Transverse colon (tissue), 3 donors: ENCODE measurements around the gene MACROH2A2.

Experiments used
- CTCF ChIP-seq, 5 experiments: fragments of 200-600 bp in 3 of 5; fragments of 450-650 bp in 2 of 5; sonication (generic) in 3 of 5; IDR thresholded peaks; 1 replicate in 2 of 5; 2 replicates in 3 of 5; pipeline ENCODE4 v1.5.1; 2016 to 2017; ENCODE audit warnings: antibody characterized with exemption in 5 of 5, inconsistent platforms in 3 of 5, mild to moderate bottlenecking in 2 of 5, moderate library complexity in 1 of 5
- POLR2A ChIP-seq: fragments of 450-650 bp; IDR thresholded peaks from one replicate; pipeline ENCODE4 v1.6.1; 2016; ENCODE audit warnings: antibody characterized with exemption, mild to moderate bottlenecking, moderate library complexity

DNA sequence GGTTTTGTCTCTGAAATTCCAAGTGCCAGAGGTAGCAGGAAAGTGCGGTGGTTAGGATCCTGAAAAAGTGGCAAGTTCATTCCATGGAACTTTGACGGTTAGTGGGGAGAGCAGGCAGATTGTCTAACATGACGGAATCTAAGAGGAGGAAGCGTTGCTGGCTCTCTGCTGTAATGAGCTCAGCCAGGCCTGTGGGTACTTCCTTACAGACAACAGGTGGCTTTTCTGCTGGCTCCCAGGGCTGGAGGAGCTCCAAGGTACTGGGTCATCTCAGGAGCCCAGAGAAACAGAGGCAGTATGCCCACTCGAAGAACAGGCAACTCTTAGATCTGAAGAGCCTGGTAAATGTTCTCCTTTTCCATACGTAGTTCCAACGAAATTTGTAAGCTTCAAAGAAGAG, 83.0 kb downstream of the MACROH2A2 start:
- TF ChIP-seq CTCF (IDR thresholded peaks at IDR 0.05) (no peak), POLR2A (no peak)
